ENCODE measurements around the gene PTCH2. TPM values are rescaled to one million over a fixed set of nuclear protein-coding genes. Genes with fewer than 3 reads are reported as not detected.
A peak's percentile ranks its signal among the peaks of the same experiment; 100 is the strongest.

Gene PTCH2
- total and polyA plus RNA-seq, 2 of the 13 experiments (the other 11 are each of a cell fraction or from before 2014, with no cell fraction given), result 0.60 to 1.5 TPM

- TF ChIP-seq BCL3 (CRISPR knock-in tag; IDR thresholded peaks at IDR 0.05), result no peak
- no peak for TF ChIP-seq EP300 (IDR thresholded peaks at IDR 0.05; ENCODE audit: low read depth in 2 of 2, low read length in 2 of 2)
- TF ChIP-seq EP300 (CRISPR knock-in tag; IDR thresholded peaks at IDR 0.05; ENCODE audit: borderline replicate concordance), result no peak
- TF ChIP-seq ZC3H13 (CRISPR knock-in tag; IDR thresholded peaks at IDR 0.05), result peak; percentile 64; the same call in 1 of the 2 replicates
- TF ChIP-seq ZNF281 (CRISPR knock-in tag; IDR thresholded peaks at IDR 0.05; ENCODE audit: borderline replicate concordance), result peak; percentile 61; the same call in 1 of the 2 replicates
- 0 out of 2 replicates have a peak, but pooled peaks have one; percentile 14 for TF ChIP-seq ZNF646 (CRISPR knock-in tag; IDR thresholded peaks at IDR 0.05)
- TF ChIP-seq RCOR2 (CRISPR knock-in tag; IDR thresholded peaks at IDR 0.05), result no peak
- no peak for TF ChIP-seq ZNF512 (CRISPR knock-in tag; IDR thresholded peaks at IDR 0.05)
- peak; percentile 47; the same call in 1 of the 2 replicates for TF ChIP-seq PHF20 (CRISPR knock-in tag; IDR thresholded peaks at IDR 0.05)
- no peak for TF ChIP-seq ZNF572 (CRISPR knock-in tag; IDR thresholded peaks at IDR 0.05)
- TF ChIP-seq CREM (IDR thresholded peaks at IDR 0.05), result no peak
- TF ChIP-seq CREM (CRISPR knock-in tag; IDR thresholded peaks at IDR 0.05), result no peak
Observed at GRCh38 chr1:44784094-44785028, 58.7 kb downstream of the PTCH2 start (continued).

Data from HepG2 (cell line).